ENCODE results near the gene FAM89B.

FAM89B gene

GRCh38 chr11:65575568-65576231, 3.4 kb downstream of the FAM89B start, which contains the start of gene EHBP1L1:
Gene EHBP1L1, plus strand, starts transcription at chr11:65576053. Its CDS starts 250 bp downstream, at chr11:65576303.
- peak; percentile 65 for DNase-seq

GRCh38 chr11:65576232-65576866, 4.0 kb downstream of the FAM89B start:
- DNase-seq = no peak

GRCh38 chr11:65576867-65577755, 4.8 kb downstream of the FAM89B start:
- peak; percentile 11 for DNase-seq

- no peak for DNase-seq
These were observed 5.4 kb downstream of the FAM89B start for GRCh38 chr11:65577756-65578109.

GRCh38 chr11:65578134-65578533, 5.8 kb downstream of the FAM89B start:
- DNase-seq = no peak

GRCh38 chr11:65578667-65579066, 6.3 kb downstream of the FAM89B start:
- DNase-seq = no peak

- no peak for DNase-seq
These were observed 7.0 kb downstream of the FAM89B start for GRCh38 chr11:65579291-65579690.

GRCh38 chr11:65580031-65580692, 7.8 kb downstream of the FAM89B start:
- DNase-seq = no peak

- no peak for DNase-seq
These were observed 8.4 kb downstream of the FAM89B start for GRCh38 chr11:65580756-65581155.

GRCh38 chr11:65581928-65582327, 9.6 kb downstream of the FAM89B start:
- DNase-seq = no peak

- no peak for DNase-seq
These were observed 11.3 kb downstream of the FAM89B start for GRCh38 chr11:65583589-65583988.

GRCh38 chr11:65584106-65584505, 11.8 kb downstream of the FAM89B start:
- DNase-seq = no peak

- DNase-seq = no peak
These were observed 12.4 kb downstream of the FAM89B start for GRCh38 chr11:65584723-65585171.

GRCh38 chr11:65585396-65586246, 13.3 kb downstream of the FAM89B start:
- no peak for DNase-seq

- no peak for DNase-seq
These were observed 13.9 kb downstream of the FAM89B start for GRCh38 chr11:65586247-65586630.

- DNase-seq = no peak
These were observed 14.3 kb downstream of the FAM89B start for GRCh38 chr11:65586676-65587075.

GRCh38 chr11:65588199-65589054, 16.1 kb downstream of the FAM89B start:
- peak; percentile 9 for DNase-seq

- no peak for DNase-seq
These were observed 17.3 kb downstream of the FAM89B start for GRCh38 chr11:65589444-65590239.

GRCh38 chr11:65590240-65590738, 18.0 kb downstream of the FAM89B start:
- DNase-seq = no peak
